ENCODE results near the gene PDGFD. TPM values are rescaled to one million over a fixed set of nuclear protein-coding genes. Genes with fewer than 3 reads are reported as not detected.

Gene PDGFD
- total and polyA plus RNA-seq, 8 donors = 9.9 to 52.1 (median 20.2) TPM

DNA sequence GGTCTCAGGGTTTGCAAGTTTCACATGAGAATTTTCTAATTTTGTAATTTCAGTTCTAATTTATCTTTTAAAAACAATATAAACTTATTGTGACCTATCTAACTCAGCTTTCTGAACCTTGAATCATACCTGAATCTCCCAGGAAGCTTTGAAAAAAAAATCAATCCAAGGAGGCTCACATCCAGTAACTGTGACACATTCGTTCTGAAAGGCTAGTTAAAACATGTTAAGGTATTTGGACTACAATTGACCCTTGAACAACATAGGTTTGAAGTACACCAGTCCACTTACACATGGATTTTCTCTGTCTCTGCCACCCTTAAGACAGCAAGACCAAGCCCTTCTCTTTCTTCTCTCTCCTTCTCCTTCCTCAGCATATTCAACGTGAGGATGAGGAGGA is 87.5 kb downstream of the PDGFD start:
- ATAC-seq = peak in 1 of 4 donors; percentile 57
- intact Hi-C loops (cut with DNase I) = no loop called here
- no peak for FAIRE-seq
- TF ChIP-seq, protein P1, sequence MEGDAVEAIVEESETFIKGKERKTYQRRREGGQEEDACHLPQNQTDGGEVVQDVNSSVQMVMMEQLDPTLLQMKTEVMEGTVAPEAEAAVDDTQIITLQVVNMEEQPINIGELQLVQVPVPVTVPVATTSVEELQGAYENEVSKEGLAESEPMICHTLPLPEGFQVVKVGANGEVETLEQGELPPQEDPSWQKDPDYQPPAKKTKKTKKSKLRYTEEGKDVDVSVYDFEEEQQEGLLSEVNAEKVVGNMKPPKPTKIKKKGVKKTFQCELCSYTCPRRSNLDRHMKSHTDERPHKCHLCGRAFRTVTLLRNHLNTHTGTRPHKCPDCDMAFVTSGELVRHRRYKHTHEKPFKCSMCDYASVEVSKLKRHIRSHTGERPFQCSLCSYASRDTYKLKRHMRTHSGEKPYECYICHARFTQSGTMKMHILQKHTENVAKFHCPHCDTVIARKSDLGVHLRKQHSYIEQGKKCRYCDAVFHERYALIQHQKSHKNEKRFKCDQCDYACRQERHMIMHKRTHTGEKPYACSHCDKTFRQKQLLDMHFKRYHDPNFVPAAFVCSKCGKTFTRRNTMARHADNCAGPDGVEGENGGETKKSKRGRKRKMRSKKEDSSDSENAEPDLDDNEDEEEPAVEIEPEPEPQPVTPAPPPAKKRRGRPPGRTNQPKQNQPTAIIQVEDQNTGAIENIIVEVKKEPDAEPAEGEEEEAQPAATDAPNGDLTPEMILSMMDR (IDR thresholded peaks at IDR 0.05) = no peak
- Histone ChIP-seq H3K4me1 (no peaks in the 10 kb centered on the region), H3K4me3 (no peak overlapping the region), H3K27me3 (no peaks in the 10 kb centered on the region), H3K9me3 (no peaks in the 10 kb centered on the region), H3K27ac (no peak overlapping the region), H3K36me3 (no peaks in the 10 kb centered on the region)
- WGBS, 2 donors = 64 to 66% methylated on average over 2 of the region's 2 CpGs
- DNase-seq = no peak

DNA sequence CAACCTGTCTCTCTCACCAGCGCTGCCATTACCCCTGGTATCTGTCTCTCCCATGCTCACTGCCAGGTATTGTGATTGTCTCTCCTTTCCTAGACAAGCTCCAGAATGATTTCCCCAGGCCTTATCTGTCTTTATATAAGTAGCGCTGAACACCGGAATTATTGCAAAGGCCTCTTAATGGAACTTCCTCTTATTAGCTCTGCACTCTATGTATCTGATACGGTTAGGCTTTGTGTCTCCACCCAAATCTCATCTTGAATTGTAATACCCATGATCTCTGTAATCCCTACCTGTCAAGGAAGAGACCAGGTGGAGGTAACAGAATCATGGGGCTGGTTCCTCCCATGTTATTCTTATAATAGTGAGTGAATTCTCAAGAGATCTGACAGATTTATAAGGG is 88.2 kb downstream of the PDGFD start:
- DNase-seq (no peak), ATAC-seq (peak in 1 of 4 donors; percentile 25), FAIRE-seq (no peak)
- Histone ChIP-seq H3K27ac (no peak overlapping the region), H3K4me3 (no peak overlapping the region), H3K27me3 (no peaks in the 10 kb centered on the region), H3K4me1 (no peaks in the 10 kb centered on the region), H3K9me3 (no peaks in the 10 kb centered on the region), H3K36me3 (no peaks in the 10 kb centered on the region)
- 89% methylated on average over 4 of the region's 4 CpGs for WGBS, 2 donors
- intact Hi-C loops (cut with DNase I) = no loop called here
- TF ChIP-seq, protein P1 (IDR thresholded peaks at IDR 0.05) = no peak

DNA sequence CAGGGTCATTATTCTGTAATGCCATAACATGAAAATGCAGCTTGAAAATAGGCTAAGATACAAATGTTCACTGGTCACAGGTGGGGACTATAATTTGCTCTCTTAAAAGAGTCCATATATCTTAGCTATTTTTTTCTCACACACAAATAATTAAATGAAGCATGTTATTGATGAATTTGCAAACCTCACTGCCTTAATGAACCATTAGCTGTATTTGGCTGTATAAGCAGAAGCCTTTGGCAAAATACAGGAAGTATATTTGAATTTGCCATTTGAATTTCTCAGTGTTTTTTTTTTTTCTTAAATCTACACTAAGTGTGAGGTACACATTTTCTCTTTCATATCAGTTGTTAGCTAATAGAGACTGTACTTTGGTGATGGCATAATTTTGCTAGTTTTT is 88.9 kb downstream of the PDGFD start:
- Histone ChIP-seq H3K27ac (no peak overlapping the region), H3K36me3 (no peaks in the 10 kb centered on the region), H3K4me3 (no peak overlapping the region), H3K9me3 (no peaks in the 10 kb centered on the region), H3K4me1 (no peaks in the 10 kb centered on the region), H3K27me3 (no peaks in the 10 kb centered on the region)
- no peak for ATAC-seq
- no peak for FAIRE-seq
- intact Hi-C loops (cut with DNase I) = no loop called here
- DNase-seq = no peak
- TF ChIP-seq, protein P1 (IDR thresholded peaks at IDR 0.05) = no peak

DNA sequence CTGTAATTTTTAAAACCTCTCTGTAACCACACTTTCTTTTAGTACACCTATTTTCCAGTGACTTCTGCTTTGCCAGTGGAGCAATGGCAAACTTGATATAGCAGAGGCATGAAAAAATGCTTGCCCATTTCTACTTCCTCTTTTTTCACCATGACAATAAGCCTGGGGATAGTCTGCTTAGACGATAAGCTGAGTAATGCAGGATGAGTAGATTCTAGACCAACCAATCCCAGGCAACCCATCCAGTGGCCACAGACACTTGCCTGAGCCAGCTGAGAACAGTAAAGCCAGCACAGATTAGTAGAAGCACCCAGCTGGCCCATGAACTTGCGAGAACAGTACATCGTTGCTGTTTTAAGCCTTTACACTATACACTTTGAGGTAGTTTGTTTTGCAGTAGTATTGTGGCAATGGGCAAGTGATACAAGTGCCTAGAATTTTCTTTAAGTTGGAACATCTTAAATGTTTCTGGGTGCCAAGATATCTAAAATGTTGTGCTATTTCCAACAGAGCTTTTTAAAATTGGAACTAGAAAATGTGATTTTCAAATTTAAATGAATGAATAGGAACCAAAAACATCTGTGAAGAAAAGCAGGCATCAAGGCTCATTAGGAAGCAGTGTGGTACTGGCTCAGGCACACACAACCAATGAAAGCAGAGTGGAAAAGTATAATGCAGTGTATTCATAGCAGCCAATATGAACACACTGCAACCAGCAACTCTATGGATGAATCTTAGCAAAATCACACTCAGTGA is 89.8 kb downstream of the PDGFD start:
- intact Hi-C loops (cut with DNase I) = no loop called here
- Histone ChIP-seq H3K9me3 (no peaks in the 10 kb centered on the region), H3K36me3 (no peaks in the 10 kb centered on the region), H3K27me3 (no peaks in the 10 kb centered on the region), H3K4me1 (no peaks in the 10 kb centered on the region), H3K4me3 (no peak overlapping the region), H3K27ac (no peak overlapping the region)
- TF ChIP-seq, protein P1 (IDR thresholded peaks at IDR 0.05) = no peak
- 74 to 77% methylated on average over 3 of the region's 3 CpGs for WGBS, 2 donors
- FAIRE-seq (no peak), DNase-seq (no peak), ATAC-seq (peak in 3 of 4 donors; percentile 19 to 71 (median 62))

DNA sequence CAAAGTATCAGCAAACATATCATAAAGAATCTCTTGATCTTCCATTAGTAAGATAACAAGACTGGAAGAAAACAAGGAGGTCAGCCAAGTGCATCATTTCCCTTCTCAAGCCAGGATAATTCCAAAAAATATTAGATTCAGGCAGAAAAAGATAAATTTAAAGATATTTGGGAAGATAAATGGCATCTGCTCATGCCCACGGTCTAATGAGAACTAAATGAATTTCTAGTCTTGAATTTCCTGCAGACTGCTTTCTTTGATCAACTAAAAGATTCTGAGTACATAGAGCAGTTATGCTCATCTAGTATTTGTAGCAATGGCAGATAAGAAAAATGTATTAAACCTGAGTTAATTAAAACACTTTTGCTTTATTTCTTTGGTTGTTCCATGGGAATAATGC is 96.4 kb downstream of the PDGFD start:
- H3K27me3 ChIP-seq = no peaks in the 10 kb centered on the region
- no peaks in the 10 kb centered on the region for H3K9me3 ChIP-seq
- TF ChIP-seq, protein P1 (IDR thresholded peaks at IDR 0.05) = no peak
- WGBS, 2 donors = 55 to 74% methylated on average over 1 of the region's 1 CpG
- intact Hi-C loops (cut with DNase I) = no loop called here
- FAIRE-seq = no peak
- no peak for ATAC-seq
- no peak overlapping the region for H3K27ac ChIP-seq
- DNase-seq = no peak
- no peak overlapping the region for H3K4me3 ChIP-seq
- H3K4me1 ChIP-seq = no peaks in the 10 kb centered on the region
- H3K36me3 ChIP-seq = no peaks in the 10 kb centered on the region
